ENCODE measurements around the gene LYST. TPM values are rescaled to one million over a fixed set of nuclear protein-coding genes. Genes with fewer than 3 reads are reported as not detected.

The LYST gene
- total RNA-seq, 1 donor from 2014 or later, result 11.4 TPM

DNA sequence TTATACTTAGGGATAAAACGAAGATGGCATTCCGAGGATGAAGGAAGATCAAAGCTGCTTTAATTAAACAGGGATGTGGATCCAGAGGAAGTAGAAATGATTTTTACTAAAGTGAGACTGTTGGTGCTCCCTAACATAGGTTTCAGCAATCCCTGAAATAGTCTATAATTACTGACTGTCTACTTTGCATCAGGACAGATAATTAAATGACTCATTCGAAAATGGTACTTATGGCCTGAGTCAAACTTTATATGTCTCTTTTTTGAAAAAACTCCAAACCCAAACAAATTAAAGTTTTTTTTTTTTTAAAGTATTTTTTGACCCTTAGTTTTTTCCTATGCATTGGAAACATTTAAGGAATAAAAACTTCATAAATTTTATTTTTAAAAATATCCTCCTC, 90.3 kb downstream of the LYST start:
- H3K27me3 Mint-ChIP-seq, result no peaks in the 10 kb centered on the region
- H3K4me3 Mint-ChIP-seq (ENCODE audit: low read depth), result no peak overlapping the region
- no peaks in the 10 kb centered on the region for H3K36me3 Mint-ChIP-seq (ENCODE audit: insufficient read depth)
- TF ChIP-seq, protein P1, sequence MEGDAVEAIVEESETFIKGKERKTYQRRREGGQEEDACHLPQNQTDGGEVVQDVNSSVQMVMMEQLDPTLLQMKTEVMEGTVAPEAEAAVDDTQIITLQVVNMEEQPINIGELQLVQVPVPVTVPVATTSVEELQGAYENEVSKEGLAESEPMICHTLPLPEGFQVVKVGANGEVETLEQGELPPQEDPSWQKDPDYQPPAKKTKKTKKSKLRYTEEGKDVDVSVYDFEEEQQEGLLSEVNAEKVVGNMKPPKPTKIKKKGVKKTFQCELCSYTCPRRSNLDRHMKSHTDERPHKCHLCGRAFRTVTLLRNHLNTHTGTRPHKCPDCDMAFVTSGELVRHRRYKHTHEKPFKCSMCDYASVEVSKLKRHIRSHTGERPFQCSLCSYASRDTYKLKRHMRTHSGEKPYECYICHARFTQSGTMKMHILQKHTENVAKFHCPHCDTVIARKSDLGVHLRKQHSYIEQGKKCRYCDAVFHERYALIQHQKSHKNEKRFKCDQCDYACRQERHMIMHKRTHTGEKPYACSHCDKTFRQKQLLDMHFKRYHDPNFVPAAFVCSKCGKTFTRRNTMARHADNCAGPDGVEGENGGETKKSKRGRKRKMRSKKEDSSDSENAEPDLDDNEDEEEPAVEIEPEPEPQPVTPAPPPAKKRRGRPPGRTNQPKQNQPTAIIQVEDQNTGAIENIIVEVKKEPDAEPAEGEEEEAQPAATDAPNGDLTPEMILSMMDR (IDR thresholded peaks at IDR 0.05; ENCODE audit: unreplicated experiment), result no peak
- no peak for DNase-seq (ENCODE audit: low spot score, unreplicated experiment)
- no peak overlapping the region for H3K27ac Mint-ChIP-seq
- no peaks in the 10 kb centered on the region for H3K9me3 Mint-ChIP-seq (ENCODE audit: low read depth)
- no peaks in the 10 kb centered on the region for H3K4me1 Mint-ChIP-seq (ENCODE audit: low read depth)

DNA sequence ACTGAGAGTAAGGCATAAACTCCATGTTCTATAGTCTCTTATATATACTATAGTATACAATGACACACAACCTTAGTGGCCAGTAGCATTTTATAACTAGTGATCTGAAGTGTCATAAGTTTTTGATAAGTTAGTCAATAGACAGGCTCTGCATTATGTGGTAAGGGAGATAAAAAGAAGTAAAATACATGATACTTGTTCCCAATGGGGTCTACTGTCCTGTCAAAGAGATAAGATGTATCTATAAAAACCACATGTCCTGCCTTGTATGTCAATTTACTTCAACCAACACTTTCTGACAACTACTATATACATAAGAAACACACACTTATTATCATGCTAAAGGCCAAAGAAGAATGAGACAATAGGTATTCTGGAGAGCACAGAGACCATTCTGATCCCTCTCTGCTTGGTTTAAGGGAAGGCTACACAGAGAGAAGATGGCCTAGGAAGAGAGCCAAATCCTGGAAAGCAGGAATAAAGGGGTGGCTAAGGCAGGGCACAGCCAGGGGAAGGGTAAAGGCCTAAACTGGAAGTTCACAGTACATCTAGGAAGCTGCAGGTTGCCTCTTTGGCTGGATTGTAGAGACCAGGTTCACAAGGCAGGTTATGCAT, 91.4 kb downstream of the LYST start:
- Mint-ChIP-seq H3K4me1 (ENCODE audit: low read depth) (no peaks in the 10 kb centered on the region), H3K4me3 (ENCODE audit: low read depth) (no peak overlapping the region), H3K36me3 (ENCODE audit: insufficient read depth) (no peaks in the 10 kb centered on the region), H3K27me3 (no peaks in the 10 kb centered on the region), H3K27ac (no peak overlapping the region), H3K9me3 (ENCODE audit: low read depth) (no peaks in the 10 kb centered on the region)
- TF ChIP-seq, protein P1 (IDR thresholded peaks at IDR 0.05; ENCODE audit: unreplicated experiment), result no peak
- no peak for DNase-seq (ENCODE audit: low spot score, unreplicated experiment)

DNA sequence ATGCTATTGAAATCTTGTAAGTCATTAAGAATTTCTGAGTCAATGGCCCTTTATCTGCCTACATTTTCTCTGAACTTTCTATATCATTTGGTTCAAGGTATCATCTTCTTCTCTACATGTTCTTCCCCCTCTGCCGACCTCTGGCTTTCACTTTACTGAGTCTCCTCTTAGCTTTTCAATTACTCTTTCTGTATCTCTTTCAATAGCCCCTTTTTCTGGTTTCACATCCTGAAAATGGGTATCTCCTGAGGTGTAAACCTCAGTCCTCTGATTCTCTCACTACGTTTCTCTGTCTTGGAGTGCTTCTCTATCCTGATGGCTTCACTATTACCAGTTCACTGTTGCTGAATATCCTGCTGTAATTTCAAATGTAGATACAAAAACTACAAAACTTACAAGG, 98.9 kb downstream of the LYST start:
- no peaks in the 10 kb centered on the region for H3K9me3 Mint-ChIP-seq (ENCODE audit: low read depth)
- H3K4me1 Mint-ChIP-seq (ENCODE audit: low read depth), result peaks cover 3% of the 10 kb centered on the region
- H3K27me3 Mint-ChIP-seq, result no peaks in the 10 kb centered on the region
- DNase-seq (ENCODE audit: low spot score, unreplicated experiment), result no peak
- no peaks in the 10 kb centered on the region for H3K36me3 Mint-ChIP-seq (ENCODE audit: insufficient read depth)
- H3K27ac Mint-ChIP-seq, result no peak overlapping the region
- TF ChIP-seq, protein P1 (IDR thresholded peaks at IDR 0.05; ENCODE audit: unreplicated experiment), result no peak
- no peak overlapping the region for H3K4me3 Mint-ChIP-seq (ENCODE audit: low read depth)

DNA sequence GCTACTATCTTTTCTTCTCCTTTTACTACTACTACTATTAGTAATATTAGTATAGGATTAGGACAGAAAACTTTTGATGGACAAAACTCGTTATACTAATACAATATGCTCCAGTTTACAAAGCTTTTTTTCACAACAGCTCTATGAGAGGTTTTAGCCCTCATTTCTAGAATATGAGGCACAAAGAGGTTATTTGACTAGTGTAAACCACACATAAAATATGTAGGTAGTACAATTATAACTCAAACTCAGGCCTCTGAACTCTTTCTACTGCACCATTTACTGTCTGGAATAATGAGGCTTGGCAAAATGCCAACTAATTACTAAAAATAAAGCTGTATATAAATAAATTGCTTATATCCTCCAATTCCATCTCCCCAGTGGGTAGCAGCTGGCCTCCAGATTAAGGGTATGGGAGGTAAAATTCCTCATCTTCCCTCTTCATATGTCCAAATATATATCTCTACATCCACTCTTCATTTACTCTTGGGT, 99.9 kb downstream of the LYST start:
- Mint-ChIP-seq H3K36me3 (ENCODE audit: insufficient read depth) (peaks cover 3% of the 10 kb centered on the region), H3K27ac (no peak overlapping the region), H3K9me3 (ENCODE audit: low read depth) (no peaks in the 10 kb centered on the region), H3K4me3 (ENCODE audit: low read depth) (no peak overlapping the region), H3K27me3 (no peaks in the 10 kb centered on the region), H3K4me1 (ENCODE audit: low read depth) (peaks cover 3% of the 10 kb centered on the region)
- TF ChIP-seq, protein P1 (IDR thresholded peaks at IDR 0.05; ENCODE audit: unreplicated experiment), result no peak
- no peak for DNase-seq (ENCODE audit: low spot score, unreplicated experiment)

DNA sequence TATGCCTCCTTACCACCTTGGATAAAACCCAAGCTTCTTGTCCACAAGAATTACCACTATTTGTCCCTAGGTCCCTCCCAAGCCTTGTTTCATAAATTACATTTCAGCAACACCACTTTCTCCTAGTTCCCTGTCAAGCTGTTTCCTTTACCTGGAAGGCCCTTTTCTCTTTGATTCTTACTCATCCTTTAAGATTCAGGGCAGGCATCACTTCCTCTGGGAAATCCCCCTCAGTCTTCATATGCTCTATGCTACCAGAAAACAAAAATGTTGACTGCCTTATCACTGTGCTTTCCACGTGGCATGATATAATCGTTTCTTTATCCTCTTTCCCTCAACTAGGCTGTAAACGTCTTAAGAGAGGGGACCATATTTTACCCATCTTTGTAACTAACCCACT, 102.7 kb downstream of the LYST start:
- Mint-ChIP-seq H3K9me3 (ENCODE audit: low read depth) (no peaks in the 10 kb centered on the region), H3K4me1 (ENCODE audit: low read depth) (peaks cover 2% of the 10 kb centered on the region), H3K27ac (no peak overlapping the region), H3K27me3 (no peaks in the 10 kb centered on the region), H3K4me3 (ENCODE audit: low read depth) (no peak overlapping the region), H3K36me3 (ENCODE audit: insufficient read depth) (peaks cover 4% of the 10 kb centered on the region)
- DNase-seq (ENCODE audit: low spot score, unreplicated experiment), result no peak
- TF ChIP-seq, protein P1 (IDR thresholded peaks at IDR 0.05; ENCODE audit: unreplicated experiment), result no peak

All from progenitor cell of endocrine pancreas (in vitro differentiated cells).